Measurements from ENCODE around the gene OSBPL2.

OSBPL2 gene

DNA sequence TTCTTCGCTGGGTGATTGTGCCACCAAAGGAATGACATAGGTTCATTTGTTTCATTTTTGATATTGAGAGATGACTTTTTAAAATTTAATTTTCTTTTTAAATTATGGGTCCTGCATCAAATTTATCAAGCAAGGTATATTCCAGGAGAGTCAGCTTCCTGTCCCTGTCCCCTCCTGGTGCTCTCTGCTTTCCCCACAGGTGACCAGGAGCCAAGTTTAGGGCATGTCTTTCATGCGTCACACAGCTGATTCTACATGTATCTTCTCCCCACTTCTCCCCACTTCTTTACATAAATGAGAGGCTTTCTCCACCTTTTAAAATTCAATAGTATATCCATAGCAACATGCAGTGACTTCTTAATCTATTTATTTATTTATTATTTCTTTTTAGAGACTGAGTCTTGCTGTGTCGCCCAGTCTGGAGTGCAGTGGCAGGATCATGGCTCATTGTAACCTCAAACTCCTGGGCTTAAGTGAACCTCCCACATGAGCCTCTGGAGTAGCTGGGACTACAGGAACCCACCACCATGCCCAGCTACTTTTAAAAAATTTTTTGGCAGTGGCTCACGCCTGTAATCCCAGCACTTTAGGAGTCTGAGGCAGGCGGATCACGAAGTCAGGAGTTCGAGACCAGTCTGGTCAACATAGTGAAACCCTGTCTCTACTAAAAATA, 30.0 kb downstream of the OSBPL2 start:
- H3K4me3 ChIP-seq: no peak overlapping the region
- no peaks in the 10 kb centered on the region for H3K9me3 ChIP-seq (ENCODE audit: low read depth, low read length)
- H3K27ac ChIP-seq: no peak overlapping the region
- H3K36me3 ChIP-seq (ENCODE audit: insufficient read depth, low read length): peaks cover 3% of the 10 kb centered on the region; the same call in 1 of the 2 replicates
- H3K9ac ChIP-seq (ENCODE audit: insufficient read length): no peak overlapping the region
- DNase-seq (ENCODE audit: low read depth, low spot score): no peak
- no peak for TF ChIP-seq POLR2AphosphoS5 (IDR thresholded peaks at IDR 0.05; ENCODE audit: borderline replicate concordance, low read depth, low read length)
- no peak for TF ChIP-seq EZH2 (IDR thresholded peaks at IDR 0.05)
- TF ChIP-seq FOXP2 (optimal IDR thresholded peaks at IDR 0.05; ENCODE audit: control extremely low read depth, extremely low read length, insufficient read depth): no peak

DNA sequence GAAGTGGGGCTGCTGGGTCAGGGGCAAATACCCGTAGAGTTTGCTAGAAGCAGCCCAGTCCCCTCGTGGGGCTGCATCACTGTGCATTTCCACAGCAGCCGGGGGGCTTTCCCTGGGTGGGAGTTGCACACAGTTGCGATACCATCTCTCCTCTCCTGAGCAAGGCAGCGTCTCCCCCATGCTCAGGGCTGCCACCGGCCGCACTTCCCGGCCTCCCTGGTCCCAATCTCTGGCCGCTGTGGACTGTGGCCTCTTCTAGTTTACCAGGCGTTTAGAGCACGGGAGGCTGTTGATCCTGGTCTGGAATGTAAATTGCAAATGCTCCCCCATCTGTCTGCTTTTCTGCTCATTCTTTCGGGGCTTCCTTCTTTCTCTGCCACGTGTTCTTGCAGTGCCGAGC, 31.1 kb downstream of the OSBPL2 start:
- H3K36me3 ChIP-seq (ENCODE audit: insufficient read depth, low read length): peaks cover 3% of the 10 kb centered on the region; the same call in 1 of the 2 replicates

DNA sequence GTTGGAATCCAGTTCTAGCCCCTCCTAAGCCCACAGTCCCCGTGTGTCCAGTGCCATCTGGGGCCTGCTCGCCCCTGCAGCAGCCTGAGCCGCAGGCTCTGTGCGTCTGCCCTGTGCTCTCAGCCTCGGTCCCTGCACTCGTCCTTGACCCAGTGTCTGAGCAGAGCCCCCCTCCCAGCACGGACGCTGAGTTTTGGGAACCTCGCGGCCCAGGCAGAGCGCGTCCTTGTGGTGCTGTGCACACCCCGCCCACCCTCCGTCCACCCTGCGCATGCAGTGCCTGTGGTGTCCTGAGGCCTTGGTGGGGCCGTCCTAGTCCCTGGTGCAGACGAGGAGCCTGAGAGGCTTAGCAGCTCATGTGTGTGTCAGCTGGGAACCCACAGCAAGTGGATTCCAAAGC, 31.6 kb downstream of the OSBPL2 start:
- H3K9me3 ChIP-seq (ENCODE audit: low read depth, low read length): no peaks in the 10 kb centered on the region
- H3K4me3 ChIP-seq: no peak overlapping the region
- no peak for DNase-seq (ENCODE audit: low read depth, low spot score)
- no peak overlapping the region for H3K27ac ChIP-seq
- peaks cover 3% of the 10 kb centered on the region; the same call in 1 of the 2 replicates for H3K36me3 ChIP-seq (ENCODE audit: insufficient read depth, low read length)
- no peak for TF ChIP-seq EZH2 (IDR thresholded peaks at IDR 0.05)
- no peak for TF ChIP-seq FOXP2 (optimal IDR thresholded peaks at IDR 0.05; ENCODE audit: control extremely low read depth, extremely low read length, insufficient read depth)
- TF ChIP-seq POLR2AphosphoS5 (IDR thresholded peaks at IDR 0.05; ENCODE audit: borderline replicate concordance, low read depth, low read length): no peak
- no peak overlapping the region for H3K9ac ChIP-seq (ENCODE audit: insufficient read length)

More for the DNA sequence above, 31.1 kb downstream of the OSBPL2 start:
- H3K27ac ChIP-seq: no peak overlapping the region
- H3K4me3 ChIP-seq: no peak overlapping the region
- no peak for DNase-seq (ENCODE audit: low read depth, low spot score)
- no peak overlapping the region for H3K9ac ChIP-seq (ENCODE audit: insufficient read length)
- H3K9me3 ChIP-seq (ENCODE audit: low read depth, low read length): no peaks in the 10 kb centered on the region
- TF ChIP-seq EZH2 (IDR thresholded peaks at IDR 0.05) (no peak), POLR2AphosphoS5 (IDR thresholded peaks at IDR 0.05; ENCODE audit: borderline replicate concordance, low read depth, low read length) (no peak)

DNA sequence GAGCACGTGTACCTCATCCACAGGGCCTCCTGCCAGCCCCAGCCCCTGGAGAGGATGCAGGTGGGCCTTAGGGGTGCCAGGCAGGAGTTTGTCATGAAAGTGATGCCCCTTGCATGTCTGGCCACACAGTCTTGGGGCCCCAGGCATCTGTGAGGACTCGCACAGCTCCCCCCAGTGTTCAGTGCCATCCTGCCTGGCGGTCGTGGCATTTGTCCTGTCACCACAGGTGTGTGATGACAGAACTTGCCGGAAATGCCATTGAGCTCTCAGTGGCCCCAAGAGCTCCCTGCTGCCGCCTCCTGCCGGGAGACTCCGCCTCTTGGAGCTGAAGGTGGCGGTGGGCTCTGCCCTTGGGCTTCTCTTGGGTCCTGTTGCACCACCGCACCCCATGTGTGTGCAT, 33.9 kb downstream of the OSBPL2 start:
- TF ChIP-seq EZH2 (IDR thresholded peaks at IDR 0.05): no peak
- TF ChIP-seq FOXP2 (optimal IDR thresholded peaks at IDR 0.05; ENCODE audit: control extremely low read depth, extremely low read length, insufficient read depth): no peak
- no peak for TF ChIP-seq POLR2AphosphoS5 (IDR thresholded peaks at IDR 0.05; ENCODE audit: borderline replicate concordance, low read depth, low read length)
- Histone ChIP-seq H3K4me3 (no peak overlapping the region), H3K9ac (ENCODE audit: insufficient read length) (no peak overlapping the region), H3K9me3 (ENCODE audit: low read depth, low read length) (no peaks in the 10 kb centered on the region), H3K36me3 (ENCODE audit: insufficient read depth, low read length) (no peaks in the 10 kb centered on the region), H3K27ac (no peak overlapping the region)
- DNase-seq (ENCODE audit: low read depth, low spot score): no peak

DNA sequence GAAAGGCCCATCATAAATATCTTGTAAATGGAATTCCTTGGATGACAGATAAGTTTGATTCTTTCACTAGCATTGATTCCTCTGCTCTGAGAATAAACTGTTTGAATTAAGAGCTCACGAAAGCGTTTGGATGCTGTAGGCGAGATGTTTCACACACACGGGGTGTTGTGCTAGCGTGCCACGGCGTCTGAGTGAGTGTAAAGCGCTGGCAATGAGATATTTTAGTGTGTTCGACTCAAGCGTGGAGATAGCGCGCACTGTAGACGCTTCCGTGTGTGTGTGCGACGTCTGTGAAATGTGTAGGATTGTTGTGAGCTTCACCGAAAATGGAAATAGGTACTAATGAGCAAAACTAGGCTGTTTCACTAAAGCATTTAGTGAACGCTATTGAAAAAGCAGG, 35.1 kb downstream of the OSBPL2 start:
- Histone ChIP-seq H3K9ac (ENCODE audit: insufficient read length) (no peak overlapping the region), H3K4me3 (no peak overlapping the region), H3K36me3 (ENCODE audit: insufficient read depth, low read length) (no peaks in the 10 kb centered on the region), H3K27ac (no peak overlapping the region), H3K9me3 (ENCODE audit: low read depth, low read length) (no peaks in the 10 kb centered on the region)
- no peak for DNase-seq (ENCODE audit: low read depth, low spot score)
- TF ChIP-seq EZH2 (IDR thresholded peaks at IDR 0.05) (no peak), POLR2AphosphoS5 (IDR thresholded peaks at IDR 0.05; ENCODE audit: borderline replicate concordance, low read depth, low read length) (no peak), FOXP2 (optimal IDR thresholded peaks at IDR 0.05; ENCODE audit: control extremely low read depth, extremely low read length, insufficient read depth) (no peak)

DNA sequence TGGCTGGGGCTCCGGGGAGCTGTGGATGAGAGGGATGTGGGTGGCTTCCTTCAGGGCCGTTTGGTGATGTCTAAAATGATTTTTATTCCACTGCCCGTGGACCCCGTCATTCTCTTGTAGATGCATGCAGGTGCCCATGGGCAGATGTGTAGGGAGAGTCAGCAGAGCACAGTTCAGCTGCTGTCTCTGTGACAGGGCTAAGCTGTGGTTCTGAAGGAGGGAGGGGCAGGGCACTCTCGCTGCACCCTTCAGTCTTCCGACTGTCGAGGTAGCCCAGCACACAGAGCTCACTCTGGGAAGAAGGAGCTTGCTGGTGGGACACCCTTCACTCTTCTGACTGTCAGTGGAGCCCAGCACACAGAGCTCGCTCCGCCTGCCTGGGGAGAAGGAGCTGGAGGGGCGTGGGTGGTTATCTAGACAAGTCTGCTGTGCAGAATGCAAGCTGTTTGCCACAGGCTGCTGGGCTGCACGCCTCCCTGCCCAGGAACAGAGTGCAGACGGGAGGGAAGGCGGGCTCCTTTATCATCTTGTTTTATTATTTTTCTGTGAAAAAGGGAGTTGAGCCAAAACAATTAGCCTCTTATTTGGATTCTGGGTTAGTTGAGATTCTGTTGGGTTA, 36.1 kb downstream of the OSBPL2 start:
- TF ChIP-seq FOXP2 (optimal IDR thresholded peaks at IDR 0.05; ENCODE audit: control extremely low read depth, extremely low read length, insufficient read depth): no peak
- TF ChIP-seq POLR2AphosphoS5 (IDR thresholded peaks at IDR 0.05; ENCODE audit: borderline replicate concordance, low read depth, low read length): no peak
- TF ChIP-seq EZH2 (IDR thresholded peaks at IDR 0.05): no peak
- no peak overlapping the region for H3K27ac ChIP-seq
- no peaks in the 10 kb centered on the region; the same call in 1 of the 2 replicates for H3K36me3 ChIP-seq (ENCODE audit: insufficient read depth, low read length)
- no peak for DNase-seq (ENCODE audit: low read depth, low spot score)
- H3K9me3 ChIP-seq (ENCODE audit: low read depth, low read length): no peaks in the 10 kb centered on the region
- H3K4me3 ChIP-seq: no peak overlapping the region
- no peak overlapping the region for H3K9ac ChIP-seq (ENCODE audit: insufficient read length)

DNA sequence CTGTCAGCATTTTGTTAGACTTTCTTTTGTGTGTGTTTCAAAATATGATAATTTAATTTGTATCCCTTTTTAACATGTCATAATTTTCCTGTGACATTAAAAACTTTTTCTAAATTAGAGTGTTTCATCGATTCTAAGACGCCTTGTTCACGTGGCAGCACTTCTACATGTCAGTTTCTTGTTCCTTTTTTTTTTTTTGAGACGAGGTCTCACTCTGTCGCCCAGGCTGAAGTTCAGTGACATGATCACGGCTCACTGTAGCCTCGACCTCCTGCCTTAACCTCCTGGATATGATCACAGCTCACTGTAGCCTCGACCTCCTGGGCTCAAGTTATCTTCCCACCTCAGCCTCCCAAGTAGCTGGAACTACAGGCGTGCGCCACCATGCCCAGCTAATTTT, 36.9 kb downstream of the OSBPL2 start:
- no peak for TF ChIP-seq EZH2 (IDR thresholded peaks at IDR 0.05)
- TF ChIP-seq POLR2AphosphoS5 (IDR thresholded peaks at IDR 0.05; ENCODE audit: borderline replicate concordance, low read depth, low read length): no peak
- TF ChIP-seq FOXP2 (optimal IDR thresholded peaks at IDR 0.05; ENCODE audit: control extremely low read depth, extremely low read length, insufficient read depth): no peak
- no peaks in the 10 kb centered on the region for H3K9me3 ChIP-seq (ENCODE audit: low read depth, low read length)
- H3K36me3 ChIP-seq (ENCODE audit: insufficient read depth, low read length): no peaks in the 10 kb centered on the region; the same call in 1 of the 2 replicates
- no peak for DNase-seq (ENCODE audit: low read depth, low spot score)
- H3K9ac ChIP-seq (ENCODE audit: insufficient read length): no peak overlapping the region
- no peak overlapping the region for H3K27ac ChIP-seq
- no peak overlapping the region for H3K4me3 ChIP-seq

DNA sequence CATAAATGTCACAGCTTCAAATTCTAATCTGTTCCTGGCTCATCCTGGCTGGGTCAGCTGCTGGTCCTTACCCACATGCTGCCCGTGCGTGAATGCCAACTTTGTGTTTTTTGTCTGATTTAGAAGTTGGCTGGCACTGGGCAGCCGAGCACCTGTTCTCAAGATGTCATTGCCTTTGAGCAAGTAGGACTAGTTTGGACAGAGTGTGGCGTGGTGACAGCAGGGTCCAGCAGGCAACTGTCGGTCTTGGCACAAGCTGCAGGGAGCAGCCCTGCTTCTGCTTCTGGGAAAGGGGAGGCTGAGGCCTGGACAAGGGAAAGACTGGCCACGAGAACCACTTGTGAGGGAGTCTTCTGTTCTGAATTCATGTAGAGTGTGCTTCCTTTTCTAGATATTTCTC, 38.1 kb downstream of the OSBPL2 start:
- no peak for DNase-seq (ENCODE audit: low read depth, low spot score)
- H3K9me3 ChIP-seq (ENCODE audit: low read depth, low read length): no peaks in the 10 kb centered on the region
- H3K27ac ChIP-seq: no peak overlapping the region
- no peaks in the 10 kb centered on the region; the same call in 1 of the 2 replicates for H3K36me3 ChIP-seq (ENCODE audit: insufficient read depth, low read length)
- no peak for TF ChIP-seq POLR2AphosphoS5 (IDR thresholded peaks at IDR 0.05; ENCODE audit: borderline replicate concordance, low read depth, low read length)
- no peak for TF ChIP-seq FOXP2 (optimal IDR thresholded peaks at IDR 0.05; ENCODE audit: control extremely low read depth, extremely low read length, insufficient read depth)
- no peak for TF ChIP-seq EZH2 (IDR thresholded peaks at IDR 0.05)
- no peak overlapping the region for H3K4me3 ChIP-seq
- no peak overlapping the region for H3K9ac ChIP-seq (ENCODE audit: insufficient read length)
